HG03575 (cell line): ENCODE results near the gene RABEP1.

Source experiments
- ATAC-seq: cut with Tn5 transposase; IDR thresholded peaks from one replicate; pipeline ENCODE4 v1.9.1; 2021; ENCODE audit not compliant: unreplicated experiment, insufficient number of reproducible peaks, low FRiP score; ENCODE audit errors: extremely low read depth

The RABEP1 gene

GRCh38 chr17:5264893-5265292, 17.2 kb upstream of the RABEP1 start:
- no peak for ATAC-seq

GRCh38 chr17:5269241-5269960, 12.7 kb upstream of the RABEP1 start:
- ATAC-seq: no peak

- ATAC-seq: no peak
These were observed 9.8 kb upstream of the RABEP1 start for GRCh38 chr17:5272322-5272721.

- no peak for ATAC-seq
These were observed 646 bp downstream of the RABEP1 start for GRCh38 chr17:5282642-5283217.

- ATAC-seq: no peak
These were observed 1.7 kb downstream of the RABEP1 start for GRCh38 chr17:5283571-5284315.

GRCh38 chr17:5284681-5285080, 2.6 kb downstream of the RABEP1 start:
- no peak for ATAC-seq

GRCh38 chr17:5286846-5287245, 4.8 kb downstream of the RABEP1 start:
- ATAC-seq: no peak

- no peak for ATAC-seq
These were observed 9.7 kb downstream of the RABEP1 start for GRCh38 chr17:5291683-5292350.

- no peak for ATAC-seq
These were observed 15.2 kb downstream of the RABEP1 start for GRCh38 chr17:5297245-5297644.

GRCh38 chr17:5299383-5299782, 17.3 kb downstream of the RABEP1 start:
- ATAC-seq: no peak

- ATAC-seq: no peak
These were observed 22.6 kb downstream of the RABEP1 start for GRCh38 chr17:5304636-5305035.

- no peak for ATAC-seq
These were observed 27.8 kb downstream of the RABEP1 start for GRCh38 chr17:5309851-5310250.

GRCh38 chr17:5325851-5326250, 43.8 kb downstream of the RABEP1 start:
- ATAC-seq: no peak

GRCh38 chr17:5329784-5330557, 47.9 kb downstream of the RABEP1 start:
- no peak for ATAC-seq

- no peak for ATAC-seq
These were observed 48.9 kb downstream of the RABEP1 start for GRCh38 chr17:5330981-5331380.

- ATAC-seq: no peak
These were observed 49.4 kb downstream of the RABEP1 start for GRCh38 chr17:5331506-5331905.

- no peak for ATAC-seq
These were observed 62.8 kb downstream of the RABEP1 start for GRCh38 chr17:5344914-5345313.

- ATAC-seq: no peak
These were observed 70.7 kb downstream of the RABEP1 start for GRCh38 chr17:5352681-5353289.

- no peak for ATAC-seq
These were observed 72.2 kb downstream of the RABEP1 start for GRCh38 chr17:5354310-5354709.
